ENCODE measurements around the gene CD8B.
A peak's percentile ranks its signal among the peaks of the same experiment; 100 is the strongest.

CD8B gene

GRCh38 chr2:86815611-86816010 is 46.1 kb downstream of the CD8B start:
- no peak overlapping the region for H3K4me3 ChIP-seq (ENCODE audit: low read length)
- DNase-seq (ENCODE audit: low read depth) = peak; percentile 17
- TF ChIP-seq, protein P1, sequence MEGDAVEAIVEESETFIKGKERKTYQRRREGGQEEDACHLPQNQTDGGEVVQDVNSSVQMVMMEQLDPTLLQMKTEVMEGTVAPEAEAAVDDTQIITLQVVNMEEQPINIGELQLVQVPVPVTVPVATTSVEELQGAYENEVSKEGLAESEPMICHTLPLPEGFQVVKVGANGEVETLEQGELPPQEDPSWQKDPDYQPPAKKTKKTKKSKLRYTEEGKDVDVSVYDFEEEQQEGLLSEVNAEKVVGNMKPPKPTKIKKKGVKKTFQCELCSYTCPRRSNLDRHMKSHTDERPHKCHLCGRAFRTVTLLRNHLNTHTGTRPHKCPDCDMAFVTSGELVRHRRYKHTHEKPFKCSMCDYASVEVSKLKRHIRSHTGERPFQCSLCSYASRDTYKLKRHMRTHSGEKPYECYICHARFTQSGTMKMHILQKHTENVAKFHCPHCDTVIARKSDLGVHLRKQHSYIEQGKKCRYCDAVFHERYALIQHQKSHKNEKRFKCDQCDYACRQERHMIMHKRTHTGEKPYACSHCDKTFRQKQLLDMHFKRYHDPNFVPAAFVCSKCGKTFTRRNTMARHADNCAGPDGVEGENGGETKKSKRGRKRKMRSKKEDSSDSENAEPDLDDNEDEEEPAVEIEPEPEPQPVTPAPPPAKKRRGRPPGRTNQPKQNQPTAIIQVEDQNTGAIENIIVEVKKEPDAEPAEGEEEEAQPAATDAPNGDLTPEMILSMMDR (IDR thresholded peaks at IDR 0.05; ENCODE audit: insufficient read depth, low read depth, low read length, missing control alignments) = no peak

DNA sequence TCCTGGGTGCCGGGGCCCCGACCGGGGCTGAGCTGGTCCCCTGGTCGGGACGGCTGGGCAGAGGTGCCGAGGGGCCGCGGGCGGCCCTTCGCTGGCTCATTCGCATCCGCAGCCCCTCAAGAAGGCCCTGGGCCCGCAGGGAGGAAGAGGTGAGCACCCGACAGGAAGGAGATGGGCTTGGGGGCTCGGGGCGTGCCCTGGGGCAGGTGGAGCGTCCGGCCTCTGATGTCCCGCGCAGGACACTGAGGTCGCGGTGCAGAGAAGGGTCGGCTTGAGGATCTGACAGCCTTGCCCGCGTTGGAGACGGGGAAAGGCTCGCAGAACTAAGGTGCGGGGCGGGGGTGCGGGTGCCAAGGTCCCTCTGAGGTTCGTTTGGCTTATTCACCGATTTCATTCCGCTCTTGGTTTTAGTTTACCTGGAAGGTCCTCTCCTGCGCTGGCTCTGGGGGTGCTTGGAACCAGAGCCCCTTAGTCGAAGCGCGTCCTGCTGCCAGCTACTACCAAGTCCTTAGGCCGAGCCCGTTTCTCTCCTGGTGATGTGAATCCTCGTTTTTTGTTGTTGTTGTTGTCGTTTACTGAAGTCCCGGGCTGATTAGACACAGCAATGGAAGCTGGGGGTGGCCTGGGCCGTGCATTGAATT is 52.1 kb downstream of the CD8B start:
- no peak overlapping the region for H3K4me3 ChIP-seq (ENCODE audit: low read length)
- no peak for DNase-seq (ENCODE audit: low read depth)
- TF ChIP-seq, protein P1 (IDR thresholded peaks at IDR 0.05; ENCODE audit: insufficient read depth, low read depth, low read length, missing control alignments) = no peak

- TF ChIP-seq, protein P1 (IDR thresholded peaks at IDR 0.05; ENCODE audit: insufficient read depth, low read depth, low read length, missing control alignments) = peak; percentile 86
- DNase-seq (ENCODE audit: low read depth) = peak; percentile 87
- peak overlapping the region; percentile 64 for H3K4me3 ChIP-seq (ENCODE audit: low read length)
Measured at GRCh38 chr2:86808315-86809161, 53.1 kb downstream of the CD8B start.

DNA sequence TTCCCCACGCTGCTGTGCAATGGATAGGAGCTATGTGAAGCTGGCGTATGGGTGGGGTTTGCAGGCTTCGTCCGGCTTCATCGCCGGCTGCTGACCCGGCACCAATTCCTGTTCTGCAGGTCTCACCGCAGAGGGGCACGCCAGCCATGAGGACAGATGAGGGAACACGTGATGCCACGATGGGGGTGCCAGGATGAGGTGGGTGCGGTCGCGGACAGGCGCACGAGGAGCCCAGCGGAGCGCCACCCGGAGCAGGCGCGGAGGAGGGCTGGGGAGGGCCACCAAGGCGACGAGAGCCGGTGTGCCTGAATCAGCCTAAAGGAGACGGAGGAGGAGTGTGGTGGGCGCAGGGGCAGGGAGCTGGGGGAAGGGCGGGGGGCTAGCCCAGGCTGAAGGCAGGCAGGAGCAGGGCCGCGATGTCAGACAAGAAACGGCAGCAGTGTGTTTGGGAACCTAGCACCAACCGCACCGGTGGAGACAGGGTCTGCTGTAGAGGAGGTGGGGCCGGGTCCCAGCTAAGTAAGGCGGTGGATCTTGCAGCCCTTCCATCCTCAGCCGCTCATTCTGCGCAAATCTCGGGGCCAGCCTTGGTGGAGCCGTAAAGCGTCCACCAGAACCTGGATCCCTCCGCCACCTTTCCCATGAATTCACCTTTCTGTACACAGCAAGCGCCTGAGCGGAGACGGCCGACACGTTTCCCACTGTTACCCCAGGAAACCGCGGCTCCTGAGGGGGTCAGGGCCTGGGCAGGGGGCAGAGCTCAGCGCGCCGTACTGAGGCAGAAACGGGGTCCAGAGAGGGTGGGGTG is 54.0 kb downstream of the CD8B start:
- DNase-seq (ENCODE audit: low read depth) = peak; percentile 86
- peak overlapping the region; percentile 64 for H3K4me3 ChIP-seq (ENCODE audit: low read length)
- TF ChIP-seq, protein P1 (IDR thresholded peaks at IDR 0.05; ENCODE audit: insufficient read depth, low read depth, low read length, missing control alignments) = no peak

- H3K4me3 ChIP-seq (ENCODE audit: low read length) = peak overlapping the region; percentile 64
- no peak for DNase-seq (ENCODE audit: low read depth)
- TF ChIP-seq, protein P1 (IDR thresholded peaks at IDR 0.05; ENCODE audit: insufficient read depth, low read depth, low read length, missing control alignments) = no peak
Measured at GRCh38 chr2:86807133-86807467, 54.6 kb downstream of the CD8B start.

DNA sequence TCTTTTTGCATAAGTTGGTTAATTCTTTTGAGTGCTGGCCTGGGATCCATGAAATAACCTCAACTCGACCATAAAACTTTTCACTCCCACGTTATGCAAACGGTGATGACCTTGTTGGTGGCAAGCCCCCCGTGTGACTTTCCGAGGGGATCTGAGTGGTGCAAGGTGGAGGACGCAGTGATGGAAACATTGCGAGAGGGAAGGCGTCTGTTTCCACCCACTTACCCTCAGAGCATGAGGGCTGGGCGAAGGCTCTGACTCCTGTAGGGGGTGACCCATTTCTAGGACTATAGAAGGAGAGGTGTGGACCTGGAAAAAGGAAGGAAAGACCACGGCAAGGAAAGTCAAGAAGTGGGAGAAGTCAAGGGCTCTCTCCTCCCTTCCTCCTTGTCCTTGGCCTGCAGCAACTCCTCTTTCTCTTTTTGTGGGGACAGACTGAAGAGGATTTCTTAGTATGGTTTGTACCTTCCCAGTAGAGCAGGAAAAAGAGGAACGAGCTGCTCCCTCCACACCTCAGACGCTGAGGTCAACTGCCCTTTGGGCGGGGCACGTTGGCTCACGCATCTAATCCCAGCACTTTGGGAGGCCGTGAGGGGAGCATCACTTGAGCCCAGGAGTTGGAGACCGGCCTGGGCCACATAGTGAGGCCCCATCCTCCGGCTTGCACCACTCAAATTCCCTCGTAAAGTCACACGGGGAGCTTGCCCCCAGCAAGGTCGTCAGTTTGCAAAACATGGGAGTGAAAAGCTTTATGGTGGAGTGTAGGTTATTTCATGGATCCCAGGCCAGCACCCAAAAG is 55.4 kb downstream of the CD8B start:
- no peak overlapping the region for H3K4me3 ChIP-seq (ENCODE audit: low read length)
- no peak for DNase-seq (ENCODE audit: low read depth)
- TF ChIP-seq, protein P1 (IDR thresholded peaks at IDR 0.05; ENCODE audit: insufficient read depth, low read depth, low read length, missing control alignments) = no peak
